ENCODE results near the gene VWCE.

GRCh38 chr11:61341706-61342105 is 46.6 kb upstream of the VWCE start:
- TF ChIP-seq MAX (IDR thresholded peaks at IDR 0.05) (no peak), CTCF (IDR thresholded peaks at IDR 0.05 in 2 of 3, conservative IDR thresholded peaks at IDR 0.05 in 1 of 3; ENCODE audit: borderline replicate concordance in 1 of 3, insufficient read depth in 1 of 3, low read depth in 2 of 3, low read length in 2 of 3) (no peak), SRF (IDR thresholded peaks at IDR 0.05; ENCODE audit: low read depth) (no peak), POLR2AphosphoS5 (IDR thresholded peaks at IDR 0.05; ENCODE audit: low read depth, low read length) (no peak), CEBPB (IDR thresholded peaks at IDR 0.05; ENCODE audit: low read depth) (no peak), EZH2 (IDR thresholded peaks at IDR 0.05) (no peak), YY1 (IDR thresholded peaks at IDR 0.05; ENCODE audit: extremely low read depth, insufficient replicate concordance, low read depth, low read length) (no peak), REST (IDR thresholded peaks at IDR 0.05; ENCODE audit: low read depth) (no peak), POLR2A (IDR thresholded peaks at IDR 0.05; ENCODE audit: borderline replicate concordance, extremely low read depth, insufficient read depth, insufficient read length) (no peak), EZH2phosphoT487 (IDR thresholded peaks at IDR 0.05; ENCODE audit: borderline replicate concordance) (no peak), ZFX (IDR thresholded peaks at IDR 0.05) (no peak), RAD21 (IDR thresholded peaks at IDR 0.05; ENCODE audit: low read depth) (no peak), EGR1 (IDR thresholded peaks at IDR 0.05; ENCODE audit: low read depth) (no peak), ATF3 (IDR thresholded peaks at IDR 0.05) (no peak)
